NCI-H146 treated with DMSO at 0.1 percent for 48 hours (cell line): ENCODE measurements around the gene PTPRD.

ENCODE experiments used
- DNase-seq: peaks from one replicate; lab custom pipeline; 2025; ENCODE audit not compliant: unreplicated experiment; lab: John Stamatoyannopoulos, UW

PTPRD gene

DNA sequence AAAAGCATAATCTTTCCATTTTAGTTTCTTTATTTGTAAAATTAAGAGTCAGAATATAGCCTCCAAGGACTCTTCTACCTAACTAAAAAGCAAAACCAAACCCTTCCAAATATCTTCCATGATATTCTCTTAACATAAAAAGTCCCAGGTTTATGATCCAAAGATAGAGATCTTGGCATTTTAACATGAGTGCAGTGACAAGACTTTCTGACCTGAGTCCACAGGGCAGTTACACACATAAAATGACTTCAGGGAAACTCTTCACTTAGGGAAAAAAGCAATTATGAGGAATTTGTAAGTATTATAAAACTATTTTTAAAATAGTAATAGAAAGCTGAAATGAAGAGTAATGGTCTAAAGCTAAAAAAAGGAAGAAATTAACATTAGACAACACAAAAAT lies 2040.6 kb downstream of the PTPRD start:
- DNase-seq: no peak

DNA sequence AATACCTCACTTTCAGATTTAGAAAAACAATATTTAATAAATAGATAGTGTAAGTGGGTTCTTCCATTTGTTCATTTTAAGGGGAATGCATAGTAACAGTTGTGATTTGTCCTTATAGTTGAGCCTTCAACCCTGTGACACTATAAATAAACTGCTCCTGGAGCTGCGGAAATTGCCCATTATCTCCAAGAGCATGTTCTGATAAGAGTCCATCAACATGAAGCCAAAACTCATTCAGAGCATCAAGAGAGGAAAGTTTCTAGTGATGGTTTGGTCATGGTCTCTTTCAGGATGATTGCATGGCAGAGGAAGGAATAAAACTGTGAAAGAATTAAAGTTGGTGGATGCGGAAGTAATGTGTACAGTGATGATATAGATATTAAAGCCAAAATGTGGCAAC lies 2041.2 kb downstream of the PTPRD start:
- DNase-seq: peak; percentile 33

DNA sequence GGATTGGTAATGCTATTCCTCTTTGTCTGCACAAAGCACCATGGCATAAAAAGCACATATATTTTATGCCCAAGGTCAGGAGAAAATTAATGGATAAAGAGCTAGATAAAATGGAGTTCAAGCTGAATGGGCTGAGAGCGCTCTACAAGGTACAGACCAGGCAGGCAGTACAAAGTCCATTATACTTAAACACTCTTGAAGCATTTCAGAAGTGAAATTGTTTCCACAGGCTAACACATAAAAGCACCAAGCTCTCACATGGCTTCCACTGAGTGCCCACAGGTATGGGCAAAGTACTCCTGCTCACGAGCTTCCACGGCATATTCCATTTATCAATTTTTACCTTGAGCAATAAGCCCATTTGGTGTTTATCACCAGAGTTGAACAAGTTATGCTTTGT lies 2042.0 kb downstream of the PTPRD start:
- DNase-seq: peak; percentile 57

DNA sequence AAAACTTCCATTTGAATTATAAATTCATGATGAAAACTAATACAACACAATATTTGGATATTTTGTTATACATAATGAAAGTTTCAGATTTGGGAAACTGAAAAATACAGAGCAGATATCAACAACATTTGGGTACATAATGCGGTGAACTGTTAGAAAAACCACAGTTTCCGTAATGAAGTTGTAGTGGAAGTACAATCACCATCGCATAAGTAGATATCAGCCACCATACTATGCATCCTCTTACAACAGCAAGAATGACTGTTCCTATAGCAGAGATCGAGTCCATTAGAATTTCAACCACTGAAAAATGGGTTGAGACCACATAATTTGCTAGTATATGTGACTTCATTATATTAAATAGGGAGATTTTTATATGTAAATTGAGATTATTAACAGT lies 2043.0 kb downstream of the PTPRD start:
- DNase-seq: no peak

DNA sequence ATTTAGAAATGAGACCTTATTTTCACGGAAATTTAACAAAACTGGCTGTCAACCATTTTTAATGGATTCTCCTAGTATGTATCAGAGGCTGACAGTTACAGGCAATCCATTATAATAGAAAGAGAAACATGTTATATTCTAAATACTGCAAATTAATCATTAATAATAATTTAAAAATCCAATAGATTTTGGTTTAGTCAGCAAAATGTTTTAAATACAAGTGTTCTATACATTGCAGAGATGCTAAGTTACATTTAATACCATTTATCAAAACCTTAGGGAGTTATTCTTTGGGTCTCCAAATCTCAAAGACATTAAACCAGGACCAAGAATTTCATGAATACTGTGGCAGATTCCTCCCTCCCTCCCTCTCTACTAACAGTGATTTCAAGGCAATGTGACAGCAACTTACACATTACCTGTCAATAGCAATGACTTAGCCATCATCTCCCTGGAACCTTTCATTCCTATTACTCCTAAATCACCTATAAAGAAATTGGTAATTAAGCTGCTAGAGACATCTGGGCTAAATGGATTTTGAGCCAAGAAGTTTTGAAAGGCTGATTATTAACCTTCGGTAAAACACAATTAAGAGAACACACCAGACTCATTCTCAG lies 2044.7 kb downstream of the PTPRD start:
- DNase-seq: no peak

DNA sequence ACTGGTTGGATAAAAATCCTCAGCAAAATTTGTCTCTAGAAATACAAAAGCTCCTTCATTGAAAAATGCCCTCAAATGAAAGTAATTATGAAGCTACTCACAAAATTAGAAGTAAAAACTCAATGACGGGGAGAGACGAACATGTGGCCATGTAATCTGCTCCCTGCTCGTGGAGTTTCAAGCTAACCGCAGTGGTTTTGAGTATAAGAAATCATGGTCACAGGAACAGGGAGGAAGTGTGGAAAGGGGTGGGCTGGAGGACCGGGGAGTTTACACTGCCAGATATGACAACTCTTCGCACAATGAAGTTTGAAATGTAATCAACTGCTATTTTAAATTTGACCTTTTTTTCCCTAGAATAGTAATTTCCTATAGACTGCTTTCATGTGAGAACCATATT lies 2047.8 kb downstream of the PTPRD start:
- no peak for DNase-seq

DNA sequence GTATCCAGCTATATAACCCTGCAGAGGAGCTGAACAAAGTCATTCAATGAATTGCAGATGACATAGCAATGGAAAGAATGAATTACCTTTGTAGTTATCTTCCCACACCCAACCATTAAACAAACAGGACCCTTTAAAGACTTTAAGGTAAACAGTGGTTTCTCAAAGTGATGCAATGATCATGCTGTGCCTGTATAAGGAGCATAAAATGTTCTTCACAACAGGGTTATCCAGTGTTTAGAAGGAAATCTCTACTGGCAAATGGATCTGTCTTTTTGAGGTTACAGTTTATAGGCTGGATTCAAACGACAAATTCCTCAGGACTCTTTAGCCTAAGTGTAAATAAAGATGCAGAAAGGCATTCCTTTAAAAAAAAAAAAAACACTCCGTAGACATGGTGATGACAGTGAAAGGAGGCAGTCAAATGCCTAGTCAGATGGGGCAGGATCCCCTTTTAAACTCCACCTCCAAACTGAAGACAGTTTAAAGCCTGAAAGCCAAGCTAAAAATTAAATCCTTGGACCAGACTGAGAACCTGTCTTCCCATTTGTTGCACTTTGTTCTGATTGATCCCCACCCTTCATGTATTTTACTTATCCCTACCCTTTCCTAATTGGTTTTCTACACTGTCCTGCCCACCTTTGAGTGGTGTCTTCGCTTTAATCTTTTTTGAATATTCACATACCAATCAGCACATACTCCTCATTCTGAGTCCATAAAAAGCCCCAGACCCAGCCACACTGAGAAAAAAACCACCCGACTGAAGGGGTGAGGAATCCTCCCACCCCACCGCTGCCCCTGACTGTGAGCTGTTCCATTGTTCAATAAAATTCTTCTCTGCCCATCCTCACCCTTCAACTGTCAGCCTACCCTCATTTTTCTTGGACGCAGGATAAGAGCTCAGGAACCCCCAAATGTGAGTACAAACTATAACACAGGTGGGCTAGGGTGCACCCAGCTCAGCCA lies 2052.0 kb downstream of the PTPRD start:
- no peak for DNase-seq

DNA sequence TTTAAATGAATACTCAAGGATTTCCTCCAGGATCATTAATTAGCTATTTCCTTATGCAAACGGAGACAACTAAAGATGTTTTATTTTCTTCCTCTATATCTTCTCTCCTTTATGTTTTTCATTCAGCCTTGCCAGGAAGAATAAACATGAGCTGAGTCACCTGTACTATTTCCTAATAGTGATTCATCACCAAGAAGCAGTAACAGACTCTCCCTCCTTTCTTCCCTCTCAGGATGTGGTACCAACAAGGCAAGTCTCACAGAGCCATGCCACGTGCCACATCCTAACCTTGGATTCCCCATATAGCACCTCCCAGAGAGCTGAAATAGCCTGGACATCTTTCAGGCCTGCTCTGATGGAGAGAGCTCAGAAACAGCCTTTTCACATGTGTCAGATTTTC lies 2054.6 kb downstream of the PTPRD start:
- DNase-seq: no peak

DNA sequence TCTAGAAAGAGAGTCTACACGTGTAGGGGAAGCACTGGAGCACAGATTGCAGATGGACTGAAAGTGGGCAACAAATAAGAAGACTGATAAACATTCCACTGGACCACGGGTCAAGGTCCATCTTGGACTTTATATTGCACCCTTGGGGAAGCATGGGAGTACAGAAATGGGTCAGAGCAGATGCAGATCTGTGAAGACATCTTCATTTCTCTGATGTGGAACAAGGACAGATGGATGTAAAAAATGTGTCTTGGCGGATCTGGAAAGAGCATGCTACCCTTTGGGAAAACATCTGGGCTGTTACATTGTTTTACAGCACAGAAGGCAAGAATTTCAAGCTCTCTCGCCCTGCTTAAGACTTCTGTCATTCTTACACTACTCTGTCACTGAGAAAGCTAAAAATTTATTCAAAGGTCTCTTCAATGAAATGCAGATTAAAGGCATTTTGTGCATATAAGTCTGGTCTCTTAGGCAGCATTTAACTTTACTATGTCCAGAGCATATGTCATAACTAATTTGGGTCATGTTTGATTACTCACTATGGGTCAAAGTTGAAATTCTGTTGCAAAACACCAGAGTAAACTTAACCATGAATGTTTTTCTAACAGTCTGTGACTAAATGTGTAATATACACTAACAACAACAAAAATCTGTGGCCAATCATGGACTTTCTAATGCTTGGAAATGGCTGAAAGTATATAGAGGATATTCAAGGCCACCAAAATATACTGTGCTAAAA lies 2056.9 kb downstream of the PTPRD start:
- DNase-seq: no peak

DNA sequence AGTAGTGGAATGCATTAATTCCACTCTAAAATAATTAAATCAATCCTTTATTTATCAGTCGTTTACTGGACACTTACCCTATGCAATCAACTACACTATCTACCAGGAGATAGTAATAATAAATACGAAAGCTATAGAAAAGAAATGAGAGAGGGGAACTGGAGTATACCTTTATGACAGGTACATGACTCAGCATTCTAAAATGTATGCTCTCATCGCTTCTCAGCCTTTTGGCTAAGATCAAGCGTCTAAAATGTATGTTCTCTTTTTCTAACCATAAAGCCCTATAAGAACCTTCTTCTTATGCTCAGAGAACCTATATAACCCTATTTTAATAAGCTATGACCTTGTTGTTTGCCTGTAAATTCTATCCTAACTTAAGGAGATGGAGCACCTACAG lies 2059.4 kb downstream of the PTPRD start:
- no peak for DNase-seq

DNA sequence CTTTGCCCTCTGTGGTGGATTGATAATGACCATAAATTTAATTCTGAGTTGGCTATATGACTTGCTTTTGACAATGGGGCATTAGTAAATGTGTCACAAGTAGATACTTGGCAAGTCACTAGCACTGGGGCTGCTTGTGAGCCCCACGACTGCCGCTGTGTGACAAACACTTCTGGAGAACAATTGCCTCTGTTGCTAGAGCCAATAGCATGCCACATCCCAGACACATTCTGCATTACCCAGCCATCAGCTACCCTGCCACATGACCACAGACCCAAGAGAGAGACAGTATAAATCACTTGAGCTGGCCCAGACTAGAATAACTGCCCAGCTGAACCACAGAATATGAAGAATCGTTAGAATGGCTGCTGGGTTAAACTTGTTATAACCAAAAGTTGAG lies 2060.1 kb downstream of the PTPRD start:
- DNase-seq: no peak

DNA sequence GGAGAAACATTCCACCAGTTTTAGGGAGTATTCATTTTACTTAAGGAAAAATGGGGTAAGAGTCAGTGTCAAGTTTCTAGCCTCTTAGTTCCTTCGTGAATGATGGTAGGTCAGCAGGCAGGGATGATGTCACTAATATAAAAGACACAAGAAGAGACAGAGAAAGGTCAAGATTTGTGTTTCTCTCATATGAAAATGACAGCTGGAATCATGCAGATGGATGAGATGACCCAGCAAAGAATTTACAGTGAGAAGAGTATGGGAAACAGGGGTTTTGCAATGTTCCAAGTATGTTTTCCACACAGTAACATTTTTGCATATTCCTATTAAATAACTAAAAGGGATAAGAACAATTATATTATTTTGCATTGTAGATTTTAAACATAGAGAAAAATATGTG lies 2063.6 kb downstream of the PTPRD start:
- no peak for DNase-seq

DNA sequence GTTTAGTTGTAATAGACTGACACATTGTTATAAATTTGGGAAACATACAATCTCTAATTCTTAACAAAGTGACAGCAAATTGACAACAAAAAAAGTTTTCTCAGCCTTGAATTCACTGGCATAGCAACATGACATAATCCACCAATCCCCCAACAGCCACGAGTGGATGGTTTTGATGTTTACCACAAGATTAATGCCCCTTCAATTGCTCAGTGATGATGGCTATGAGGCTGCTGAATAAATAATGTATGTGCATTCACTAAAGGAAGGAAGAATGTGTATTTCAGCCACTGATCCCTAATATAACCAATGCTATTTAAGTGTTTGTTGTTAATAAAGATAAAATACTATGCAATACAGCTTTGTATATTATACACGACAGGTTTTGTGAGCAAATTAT lies 2069.6 kb downstream of the PTPRD start:
- no peak for DNase-seq

DNA sequence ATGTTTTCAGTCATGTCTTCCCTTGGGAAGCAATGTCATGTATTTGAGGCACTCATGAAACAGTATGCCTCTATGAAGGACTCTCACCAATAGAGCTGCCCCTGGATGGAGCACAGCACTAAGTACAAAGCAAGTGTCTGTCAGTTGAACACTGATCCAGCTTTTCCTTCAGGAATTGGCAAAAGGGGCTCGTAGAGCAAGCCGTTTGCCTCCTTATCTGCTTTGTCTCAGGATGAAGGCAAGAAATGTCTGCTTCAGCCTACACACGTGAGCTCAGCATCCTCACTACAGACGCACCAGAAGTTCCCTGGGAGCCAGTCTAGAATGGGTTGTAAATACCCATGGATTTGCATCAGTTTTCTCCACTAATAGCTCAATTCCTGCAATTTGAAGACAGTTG lies 2070.3 kb downstream of the PTPRD start:
- DNase-seq: no peak

DNA sequence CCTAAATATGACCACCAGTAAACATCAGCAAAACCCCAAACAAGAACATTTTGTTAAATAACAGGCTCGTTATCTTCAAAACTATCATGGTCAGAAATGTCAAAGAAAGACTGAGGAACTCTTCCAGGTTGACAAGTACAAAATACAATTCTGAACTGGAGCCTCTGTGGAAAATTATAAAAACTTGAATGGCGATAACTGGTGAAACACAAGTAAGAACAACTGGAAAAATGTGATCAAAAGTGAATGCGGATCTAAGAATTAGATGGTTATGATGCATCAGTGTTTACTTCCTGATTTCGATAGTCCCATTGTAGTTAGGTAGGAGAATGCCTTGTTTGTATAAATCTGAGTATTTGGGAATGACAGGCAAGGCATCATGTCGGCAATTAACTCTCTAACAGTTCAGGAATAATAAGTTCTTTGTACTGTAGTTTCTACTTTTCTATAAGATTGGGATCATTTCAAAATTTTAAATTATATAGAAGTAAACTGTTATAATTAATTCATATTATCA lies 2073.1 kb downstream of the PTPRD start:
- DNase-seq: no peak

DNA sequence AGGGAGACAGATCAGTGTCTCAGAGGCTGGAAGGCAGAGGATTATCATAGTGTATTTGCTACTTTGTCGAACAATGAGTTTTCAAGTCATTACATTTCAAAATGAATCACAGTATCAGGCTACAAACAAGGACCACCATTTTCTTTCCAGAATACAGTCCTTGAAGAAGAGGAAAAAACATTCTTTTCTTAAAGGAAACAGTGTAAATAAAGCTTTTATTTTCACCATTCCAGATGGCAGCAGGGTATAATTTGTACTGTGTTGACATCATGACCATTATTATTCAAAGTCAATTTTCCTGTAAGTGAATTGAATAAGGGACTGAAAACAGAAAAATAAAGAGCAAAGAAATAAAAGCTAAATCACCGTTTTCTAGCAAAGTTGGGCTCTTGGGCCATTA lies 2076.0 kb downstream of the PTPRD start:
- DNase-seq: no peak

DNA sequence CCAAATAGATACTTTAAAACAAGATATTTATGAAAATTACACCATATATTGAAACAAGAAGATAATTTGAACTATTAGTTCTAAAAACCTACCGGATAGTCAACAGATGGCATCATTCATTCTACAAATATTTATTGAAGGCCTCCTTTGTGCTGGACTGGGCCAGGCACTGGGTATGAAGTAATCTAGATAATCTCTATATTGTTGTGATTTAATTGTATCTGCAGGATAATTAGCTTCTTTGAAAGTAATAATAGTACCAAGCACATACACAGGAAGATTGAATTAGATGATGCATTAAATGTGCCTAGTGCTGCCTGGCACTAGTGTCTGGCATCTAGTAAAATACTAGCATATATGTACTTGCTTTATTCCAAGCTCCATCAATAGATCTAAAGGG lies 2078.0 kb downstream of the PTPRD start:
- DNase-seq: peak; percentile 11

DNA sequence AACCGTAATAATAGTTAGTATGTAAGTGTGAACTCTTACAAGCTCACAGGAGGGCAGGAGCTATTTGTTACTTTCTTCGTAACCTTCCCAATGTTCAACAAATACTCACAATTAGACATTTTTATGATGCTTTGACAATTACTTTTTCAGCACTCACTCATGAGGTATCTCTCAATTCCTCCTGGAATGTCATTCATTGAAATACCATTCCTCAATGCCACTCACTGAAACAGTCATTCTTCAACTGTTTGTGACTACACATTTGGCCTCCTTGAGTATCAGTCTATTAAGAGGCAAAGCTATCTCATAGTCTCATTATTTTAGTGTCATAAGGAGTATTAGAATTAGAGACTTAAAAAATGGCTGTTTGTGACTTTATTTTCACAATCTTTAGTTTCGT lies 2079.1 kb downstream of the PTPRD start:
- DNase-seq: no peak

DNA sequence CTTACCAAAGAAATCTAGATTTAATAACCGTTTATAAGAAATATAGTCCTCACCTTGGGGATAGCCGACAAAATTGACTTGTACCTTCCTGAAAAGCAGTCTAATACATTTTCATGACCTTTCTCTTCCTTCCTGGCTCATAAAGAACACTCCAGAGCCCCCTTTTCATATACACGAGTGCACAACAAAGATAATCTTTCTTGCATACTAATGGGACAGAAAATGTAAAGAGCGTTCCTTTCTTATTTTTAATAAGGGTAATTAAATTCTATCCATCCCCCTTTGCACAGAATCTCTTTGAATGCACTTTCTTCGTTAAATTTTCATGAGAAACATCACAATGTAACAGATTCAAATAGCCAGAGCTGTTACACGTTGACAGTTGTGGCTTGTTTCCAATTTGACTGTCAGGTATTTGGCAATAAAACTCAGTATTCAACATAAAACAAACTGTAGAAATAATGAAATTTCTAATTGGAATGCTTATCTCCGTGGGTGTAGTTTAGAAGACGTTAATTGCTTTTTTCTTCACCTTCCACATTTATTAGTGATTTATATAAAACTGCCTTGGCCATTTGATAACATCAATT lies 2080.9 kb downstream of the PTPRD start:
- DNase-seq: no peak

DNA sequence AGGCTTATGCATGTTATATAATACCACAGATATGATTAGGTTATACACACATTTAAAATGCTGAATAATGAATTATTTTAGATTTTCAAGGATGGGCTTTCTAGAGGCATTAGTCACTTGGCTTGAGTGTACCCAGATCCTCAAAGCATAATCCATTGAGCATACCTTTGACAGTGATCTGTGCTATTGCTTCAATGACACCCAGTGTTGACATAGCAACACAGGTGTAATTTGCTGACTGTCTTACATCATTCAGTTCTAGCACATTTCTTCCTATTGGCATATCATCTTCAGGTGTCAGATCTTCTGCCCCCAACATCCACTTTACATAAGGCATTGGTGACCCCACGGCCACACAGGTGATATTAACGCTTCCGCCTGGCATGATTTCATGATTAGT lies 2091.7 kb downstream of the PTPRD start:
- no peak for DNase-seq

DNA sequence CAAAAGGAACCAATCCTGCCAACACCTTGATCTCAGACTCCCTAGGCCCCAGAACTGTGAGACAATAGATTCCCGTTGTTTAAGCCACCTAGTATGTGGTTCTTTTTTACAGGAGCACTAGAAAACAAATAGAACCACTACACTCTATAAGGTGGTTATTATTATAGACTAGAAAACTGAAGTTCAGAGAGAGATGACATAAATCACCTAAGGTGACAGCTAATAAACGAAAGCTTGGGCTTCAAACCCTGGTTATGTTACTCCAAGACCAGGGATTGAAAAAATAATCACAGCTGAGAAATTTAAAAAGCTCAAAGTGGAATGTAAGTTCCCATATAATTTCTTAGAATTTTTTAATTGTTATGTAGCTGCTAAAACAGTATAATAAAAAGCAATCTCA lies 2097.1 kb downstream of the PTPRD start:
- DNase-seq: no peak
